SKM-1 (cell line): ENCODE results near the gene PRTG.

Experiments
- DNase-seq: peaks from one replicate; lab custom pipeline; 2025; ENCODE audit not compliant: unreplicated experiment; lab: John Stamatoyannopoulos, UW

Gene PRTG

GRCh38 chr15:55574096-55574495, 168.9 kb downstream of the PRTG start:
- no peak for DNase-seq

- DNase-seq, result no peak
Observed at GRCh38 chr15:55573224-55573623, 169.7 kb downstream of the PRTG start.

DNA sequence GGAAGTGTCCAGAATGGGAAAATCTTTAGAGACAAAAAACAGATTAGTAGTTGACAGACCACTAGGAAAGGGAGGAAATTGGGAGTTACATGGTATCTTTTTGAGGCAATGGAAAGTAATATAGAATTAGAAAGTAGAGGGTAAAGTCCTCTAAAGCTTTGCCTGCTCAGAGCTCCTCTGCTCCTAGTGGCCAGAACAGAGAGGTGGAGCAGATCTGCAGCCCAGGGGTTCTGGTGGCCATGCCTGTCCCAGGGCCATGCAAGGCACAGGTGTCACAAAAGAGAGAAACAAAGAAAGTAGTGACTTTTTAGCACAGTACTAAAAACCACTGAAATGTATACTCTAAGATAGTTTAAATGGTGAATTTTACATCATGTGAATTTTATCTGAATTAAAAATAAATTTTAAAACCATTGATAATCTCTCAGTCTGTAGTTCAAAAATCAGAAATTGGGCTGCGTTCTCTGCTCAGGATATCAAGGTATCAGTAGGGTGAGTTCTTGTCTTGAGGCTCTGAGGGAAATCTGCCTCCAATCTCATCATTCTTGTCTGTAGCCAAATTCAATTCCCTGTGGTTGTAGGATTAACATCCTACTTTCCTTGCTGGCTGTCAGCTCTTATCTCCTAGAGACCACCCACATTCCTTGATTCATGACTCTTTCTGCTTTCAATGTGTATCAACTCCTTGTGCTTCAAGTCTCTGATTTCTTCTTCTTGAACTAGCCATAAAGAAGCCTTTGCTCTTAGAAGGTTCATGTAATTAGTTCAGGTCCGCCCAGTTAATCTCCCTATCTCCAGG, 178.4 kb downstream of the PRTG start:
- DNase-seq, result no peak

- no peak for DNase-seq
Observed at GRCh38 chr15:55562601-55563000, 180.4 kb downstream of the PRTG start.
